GM19240 (cell line): ENCODE measurements around the gene ORMDL2.
A peak's percentile ranks its signal among the peaks of the same experiment; 100 is the strongest.

Experiments used
- DNase-seq: peaks from one replicate; pipeline ENCODE4 v3.0.0; 2011; ENCODE audit warnings: low spot score; ENCODE audit not compliant: insufficient read length

ORMDL2 gene, protein sequence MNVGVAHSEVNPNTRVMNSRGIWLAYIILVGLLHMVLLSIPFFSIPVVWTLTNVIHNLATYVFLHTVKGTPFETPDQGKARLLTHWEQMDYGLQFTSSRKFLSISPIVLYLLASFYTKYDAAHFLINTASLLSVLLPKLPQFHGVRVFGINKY

DNA sequence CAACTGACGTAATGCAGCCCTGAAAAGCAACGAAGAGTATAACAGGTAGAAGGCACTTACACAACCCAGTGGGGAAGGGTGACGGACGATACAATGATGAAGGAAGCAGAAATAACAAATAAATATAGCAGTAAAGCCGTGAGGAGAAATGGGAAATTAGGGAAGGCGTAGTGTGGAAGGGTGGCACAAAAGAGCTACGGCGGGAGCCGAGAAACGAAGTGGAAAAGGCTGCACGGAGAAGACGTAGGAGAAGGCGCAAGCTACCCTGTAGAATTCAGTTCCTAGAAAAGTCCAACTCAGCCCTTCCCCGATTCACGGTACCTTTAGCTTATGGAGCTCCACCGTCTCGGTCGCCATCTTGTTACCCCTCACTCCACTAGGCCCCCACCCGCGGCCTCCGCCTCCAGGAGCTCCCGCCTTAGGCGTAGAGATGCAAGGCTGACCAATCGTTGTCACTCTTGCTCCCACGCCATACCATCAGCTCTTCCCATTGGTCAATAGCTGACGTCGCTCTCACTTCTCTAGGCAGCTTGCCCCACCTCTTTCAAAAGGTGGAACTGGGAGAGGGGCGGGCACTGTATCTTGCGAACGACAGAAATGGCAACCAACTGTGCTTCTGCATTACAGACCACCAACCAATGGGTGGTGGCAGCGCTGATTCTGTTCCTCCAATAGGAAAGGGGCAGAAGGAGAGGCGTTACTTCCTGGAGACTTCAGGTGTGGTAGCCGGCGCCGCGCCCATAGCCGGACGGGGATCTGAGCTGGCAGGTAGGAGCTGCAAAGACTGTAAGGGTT lies at the start of gene ORMDL2, which contains the start of gene SARNP:
Gene ORMDL2, plus strand, starts transcription at position 697 of the 795 bp plus-strand sequence. CDS start 959 bp downstream, outside the sequence.
Gene SARNP, minus strand, starts transcription at position 380 of the 795 bp plus-strand sequence. Its CDS starts 23 bp downstream, at position 357.
- peak; percentile 89 for DNase-seq

DNA sequence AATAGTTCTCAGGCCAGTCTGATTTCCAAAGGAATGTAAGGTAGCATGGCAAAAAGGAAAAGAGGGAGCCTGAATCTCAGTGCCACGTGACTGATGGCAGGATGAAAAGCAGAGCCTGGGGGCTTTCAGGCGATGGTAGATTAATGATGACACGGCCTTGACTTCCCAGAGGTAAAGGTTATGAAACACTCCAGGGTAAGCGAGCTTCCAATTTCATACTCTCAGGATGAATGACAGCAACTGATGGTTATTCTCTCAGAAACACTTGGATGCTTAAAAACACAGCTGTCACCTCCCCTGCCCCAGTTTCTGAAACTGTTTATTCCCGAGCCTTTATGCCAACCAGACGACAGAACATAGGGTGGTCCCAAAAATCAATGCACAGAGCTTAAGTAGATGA lies 46.1 kb upstream of the ORMDL2 start:
- no peak for DNase-seq

DNA sequence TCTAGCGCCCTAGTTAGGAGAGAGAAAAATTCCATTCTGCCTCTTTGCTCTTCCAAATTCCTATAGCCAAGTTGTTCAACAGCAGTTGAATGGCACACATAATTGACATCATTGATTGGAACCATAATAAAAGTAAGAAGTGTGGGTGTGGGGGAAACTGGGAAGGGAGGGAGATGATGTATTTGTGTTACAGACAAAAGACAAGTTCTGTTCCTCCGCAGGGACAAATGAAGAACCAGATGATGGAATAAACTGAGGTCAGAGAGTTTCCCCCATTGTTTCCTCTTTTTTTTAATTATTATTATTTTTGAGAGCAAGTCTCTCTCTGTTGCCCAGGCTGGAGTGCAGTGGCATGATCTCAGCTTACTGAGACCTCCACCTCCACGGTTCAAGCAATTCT lies 40.0 kb upstream of the ORMDL2 start:
- no peak for DNase-seq

GRCh38 chr12:55780685-55781084 lies 37.2 kb upstream of the ORMDL2 start:
- DNase-seq: no peak

DNA sequence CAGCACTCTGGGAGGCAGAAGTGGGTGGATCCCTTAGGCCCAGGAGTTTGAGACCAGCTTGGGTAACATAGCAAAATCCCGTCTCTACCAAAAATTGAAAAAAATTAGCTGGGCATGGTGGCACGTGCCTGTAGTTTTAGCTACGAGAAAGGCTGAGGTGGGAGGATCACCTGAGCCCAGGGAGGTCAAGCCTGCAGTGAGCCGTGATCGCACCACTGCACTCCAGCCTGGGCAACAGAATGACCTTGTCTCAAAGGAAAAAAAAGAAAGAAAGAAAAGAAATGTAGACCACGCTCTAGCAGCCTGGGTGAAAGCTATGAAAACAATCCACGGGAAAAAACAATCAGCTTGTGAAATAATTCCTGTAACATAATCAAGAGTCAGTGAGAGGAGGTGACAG lies 29.3 kb upstream of the ORMDL2 start:
- no peak for DNase-seq

DNA sequence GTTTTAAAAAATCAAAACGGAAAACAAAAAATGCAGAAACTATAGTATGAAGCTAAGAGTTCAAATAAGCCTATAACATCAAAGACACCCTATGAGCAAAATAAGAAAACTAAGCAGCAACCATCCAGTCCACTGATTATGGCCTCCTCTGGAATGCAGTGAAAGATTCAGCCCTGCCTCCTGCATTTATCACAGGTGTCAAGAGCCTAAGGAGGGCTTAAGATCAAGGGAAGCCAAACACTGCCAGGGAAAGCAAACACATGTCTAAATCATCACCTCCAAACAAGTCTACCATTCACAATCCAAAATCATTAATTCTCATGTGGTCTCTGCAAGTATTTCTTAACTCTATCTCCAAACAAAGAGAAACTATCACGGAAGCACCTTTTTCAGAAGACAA lies 28.7 kb upstream of the ORMDL2 start:
- no peak for DNase-seq

- no peak for DNase-seq
These were observed 27.9 kb upstream of the ORMDL2 start for GRCh38 chr12:55789893-55790292.

GRCh38 chr12:55795950-55796349 lies 21.9 kb upstream of the ORMDL2 start:
- DNase-seq: no peak

- no peak for DNase-seq
These were observed 20.8 kb upstream of the ORMDL2 start for GRCh38 chr12:55797068-55797467.

- DNase-seq: no peak
These were observed 20.3 kb upstream of the ORMDL2 start for GRCh38 chr12:55797550-55797949.

DNA sequence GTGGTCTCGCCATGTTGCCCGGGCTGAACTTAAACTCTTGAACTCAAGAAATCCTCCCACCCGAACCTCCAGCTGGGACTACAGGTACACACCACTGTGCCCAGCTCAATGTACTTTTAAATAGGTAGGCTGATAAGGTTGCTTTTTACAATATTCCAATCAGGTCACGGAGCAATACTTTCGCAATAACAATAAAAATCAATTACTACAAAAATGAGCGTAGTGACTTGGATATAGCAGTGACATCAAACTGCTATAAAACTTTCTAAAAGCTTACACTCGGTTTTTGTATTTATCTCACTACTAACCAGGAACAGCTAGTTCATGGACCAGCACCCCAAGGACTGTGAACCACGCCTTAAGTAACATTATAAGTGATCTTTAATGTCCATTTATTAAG lies 10.9 kb upstream of the ORMDL2 start:
- DNase-seq: no peak

DNA sequence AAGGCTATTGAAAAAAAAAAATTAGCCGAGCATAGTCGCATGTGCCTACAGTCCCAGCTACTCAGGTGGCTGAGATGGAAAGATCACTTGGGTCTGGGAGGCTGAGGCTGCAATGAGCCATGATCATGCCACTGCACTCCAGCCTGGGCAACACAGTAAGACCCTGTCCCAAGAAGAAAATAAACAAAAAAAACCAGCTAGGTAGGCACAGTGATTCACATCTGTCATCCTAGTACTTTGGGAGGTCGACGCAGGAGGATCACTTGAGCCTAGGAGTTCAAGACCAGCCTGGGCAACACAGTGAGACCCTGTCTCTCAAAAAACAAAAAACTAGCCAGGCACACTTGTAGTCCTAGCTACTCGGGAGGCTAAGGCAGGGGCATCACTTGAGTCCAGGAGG lies 8.6 kb upstream of the ORMDL2 start:
- DNase-seq: no peak

DNA sequence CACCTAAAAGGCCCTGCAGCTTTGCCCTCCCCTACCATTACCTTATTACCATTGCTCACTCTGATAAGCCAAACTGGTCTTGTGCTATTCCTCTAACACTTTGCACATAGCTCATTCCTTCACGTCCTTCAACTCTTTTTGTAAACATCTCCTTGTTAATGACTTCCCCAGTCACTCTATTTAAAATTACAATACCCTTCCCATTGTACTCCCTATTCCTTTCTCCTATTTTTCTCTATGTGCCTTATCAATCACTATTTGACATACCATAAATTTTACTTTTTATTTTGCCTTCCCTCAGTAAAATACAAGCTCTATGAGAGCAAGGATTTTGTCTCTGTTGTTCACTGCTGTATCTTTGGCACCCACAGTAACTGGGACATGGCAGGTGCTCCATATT lies 5.8 kb upstream of the ORMDL2 start:
- DNase-seq: no peak

GRCh38 chr12:55814257-55814656 lies 3.6 kb upstream of the ORMDL2 start:
- no peak for DNase-seq

DNA sequence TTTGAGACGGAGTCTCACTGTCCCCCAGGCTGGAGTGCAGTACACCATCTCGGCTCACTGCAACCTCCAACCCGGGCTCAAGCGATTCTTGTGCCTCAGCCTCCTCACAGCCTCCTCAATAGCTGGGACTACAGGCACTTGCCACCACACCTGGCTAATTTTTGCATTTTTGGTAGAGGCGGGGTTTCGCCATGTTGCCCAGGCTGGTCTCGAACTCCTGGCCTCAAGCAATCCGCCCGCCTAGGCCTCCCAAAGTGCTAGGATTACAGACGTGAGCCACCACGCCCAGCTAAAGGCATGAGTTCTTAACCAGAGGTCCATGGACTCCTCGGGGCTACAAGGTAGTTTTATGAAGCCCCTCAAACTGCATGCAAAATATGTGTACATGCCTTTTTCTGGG lies 2.4 kb upstream of the ORMDL2 start:
- no peak for DNase-seq

DNA sequence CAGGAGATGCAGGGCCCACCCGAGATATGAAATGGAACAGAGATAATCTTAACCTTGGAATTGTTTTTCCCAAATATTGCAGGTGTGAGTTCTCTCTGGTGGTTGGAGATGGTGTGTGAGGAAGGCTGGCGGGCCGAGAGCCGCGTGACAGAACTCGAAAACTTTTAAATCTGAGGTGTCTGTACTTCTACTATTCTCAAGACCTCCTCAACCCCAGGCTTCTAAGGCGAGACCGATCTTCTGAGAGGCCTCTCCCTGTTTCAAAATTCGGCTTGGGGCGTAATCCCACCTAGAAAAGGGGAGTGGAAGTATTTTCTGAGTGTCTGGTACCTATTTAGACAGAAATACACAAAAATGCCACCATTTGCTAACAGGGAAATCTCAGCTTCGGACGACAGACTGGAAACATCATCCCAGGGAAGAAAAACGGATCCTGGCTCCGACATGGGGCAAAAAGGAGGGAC lies 928 bp upstream of the ORMDL2 start:
- DNase-seq: no peak

- no peak for DNase-seq
These were observed 393 bp downstream of the ORMDL2 start for GRCh38 chr12:55818140-55818728.

DNA sequence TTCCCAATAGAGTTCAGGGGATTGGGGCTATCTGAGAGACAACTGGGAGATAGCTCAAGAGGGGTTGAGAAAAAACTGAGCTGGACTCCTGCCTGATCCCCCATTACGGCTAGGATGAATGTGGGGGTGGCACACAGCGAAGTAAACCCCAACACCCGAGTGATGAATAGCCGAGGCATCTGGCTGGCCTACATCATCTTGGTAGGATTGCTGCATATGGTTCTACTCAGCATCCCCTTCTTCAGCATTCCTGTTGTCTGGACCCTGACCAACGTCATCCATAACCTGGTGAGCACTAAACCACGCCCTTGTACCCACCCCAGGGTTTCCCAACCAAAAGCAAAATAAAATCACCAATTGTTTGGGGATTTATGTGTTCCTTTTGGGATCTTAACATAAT lies 1.0 kb downstream of the ORMDL2 start:
- no peak for DNase-seq

GRCh38 chr12:55820679-55821078 lies 2.8 kb downstream of the ORMDL2 start:
- no peak for DNase-seq

DNA sequence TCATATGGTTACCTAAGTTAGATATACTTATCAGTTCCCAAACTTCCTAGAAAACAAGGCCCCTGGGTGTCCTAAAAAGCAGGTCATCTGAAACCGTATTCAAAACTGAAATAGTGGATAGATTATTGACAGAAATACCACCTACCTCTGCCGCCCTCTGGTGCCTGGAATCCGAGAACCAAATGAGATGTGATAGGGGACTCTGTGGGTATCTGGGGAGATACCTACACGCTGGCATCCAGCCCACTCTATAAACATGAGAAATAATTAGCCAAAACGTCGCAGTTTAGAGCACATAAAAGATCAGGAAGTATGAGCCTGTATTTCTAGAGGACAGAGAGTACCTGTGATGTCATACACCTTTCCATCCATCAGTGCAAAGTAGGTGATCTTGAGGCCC lies 4.4 kb downstream of the ORMDL2 start:
- DNase-seq: no peak

- DNase-seq: no peak
These were observed 5.6 kb downstream of the ORMDL2 start for GRCh38 chr12:55823419-55823818.

DNA sequence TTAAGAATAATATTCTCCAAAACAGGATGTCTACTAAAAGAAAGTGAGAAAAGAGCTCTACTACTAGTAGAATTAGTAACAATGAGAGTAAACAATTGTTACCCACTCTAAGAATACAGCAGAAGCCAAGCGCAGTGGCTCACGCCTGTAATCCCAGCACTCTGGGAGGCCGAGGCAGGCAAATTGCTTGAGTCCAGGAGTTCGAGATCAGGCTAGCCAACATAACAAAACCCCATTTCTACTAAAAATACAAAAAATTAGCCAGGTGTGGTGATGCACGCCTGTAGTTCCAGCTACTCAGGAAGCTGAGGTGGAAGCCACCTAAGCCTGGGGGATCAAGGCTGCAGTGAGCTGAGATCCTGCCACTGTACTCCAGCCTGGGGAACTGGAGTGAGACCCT lies 6.9 kb downstream of the ORMDL2 start:
- no peak for DNase-seq

DNA sequence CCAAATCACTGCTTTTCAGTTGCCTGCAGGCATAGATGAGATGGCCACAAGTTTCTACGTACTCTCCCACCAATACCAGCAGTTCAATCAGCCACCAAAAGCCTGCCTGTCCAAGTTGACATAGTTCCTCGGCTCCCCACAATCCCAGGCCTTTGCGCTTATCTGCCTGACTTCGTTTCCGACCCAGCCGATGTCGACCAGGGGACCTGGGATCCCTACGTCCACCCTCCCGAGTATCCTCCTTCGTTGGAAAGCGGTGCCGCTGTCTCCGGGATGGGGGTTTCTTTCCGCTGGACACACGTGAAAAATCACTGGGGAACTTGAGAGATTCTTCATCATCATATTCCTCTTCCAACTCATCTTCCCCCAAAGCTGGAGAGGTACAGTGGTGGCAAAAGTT lies 10.0 kb downstream of the ORMDL2 start:
- no peak for DNase-seq
